HG03521 (cell line): ENCODE data around the gene CFAP210.
"Not testable (repeated sequence)": the region's sequence is repeated elsewhere in the genome, so short reads cannot be mapped to it uniquely, and the experiment has no call there.

ENCODE experiments used
- ATAC-seq: cut with Tn5 transposase; IDR thresholded peaks from one replicate; pipeline ENCODE4 v1.9.1; 2021; ENCODE audit warnings: mild to moderate bottlenecking, moderate library complexity; ENCODE audit not compliant: unreplicated experiment

Gene CFAP210

DNA sequence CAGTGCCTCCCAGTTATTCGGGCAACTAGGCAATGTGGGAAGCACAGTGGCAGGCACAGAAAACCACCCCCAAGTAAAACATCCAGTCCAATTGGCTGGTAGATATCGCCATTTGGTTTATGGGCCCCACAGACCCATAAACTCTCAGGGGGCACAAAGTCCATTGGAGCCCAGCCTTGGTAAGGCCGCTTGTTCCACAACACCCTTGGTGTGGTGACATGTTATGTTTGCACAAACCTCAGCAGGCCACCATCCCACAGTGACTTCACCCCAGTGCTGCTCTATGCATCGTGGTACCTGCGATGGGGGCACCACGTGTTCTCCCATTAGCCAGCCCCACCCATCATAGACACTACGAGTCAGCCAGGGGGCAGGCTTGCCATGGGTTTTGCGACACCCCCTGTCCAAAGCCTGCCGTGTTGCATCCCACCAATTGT lies 18.6 kb upstream of the CFAP210 start:
- no peak for ATAC-seq

DNA sequence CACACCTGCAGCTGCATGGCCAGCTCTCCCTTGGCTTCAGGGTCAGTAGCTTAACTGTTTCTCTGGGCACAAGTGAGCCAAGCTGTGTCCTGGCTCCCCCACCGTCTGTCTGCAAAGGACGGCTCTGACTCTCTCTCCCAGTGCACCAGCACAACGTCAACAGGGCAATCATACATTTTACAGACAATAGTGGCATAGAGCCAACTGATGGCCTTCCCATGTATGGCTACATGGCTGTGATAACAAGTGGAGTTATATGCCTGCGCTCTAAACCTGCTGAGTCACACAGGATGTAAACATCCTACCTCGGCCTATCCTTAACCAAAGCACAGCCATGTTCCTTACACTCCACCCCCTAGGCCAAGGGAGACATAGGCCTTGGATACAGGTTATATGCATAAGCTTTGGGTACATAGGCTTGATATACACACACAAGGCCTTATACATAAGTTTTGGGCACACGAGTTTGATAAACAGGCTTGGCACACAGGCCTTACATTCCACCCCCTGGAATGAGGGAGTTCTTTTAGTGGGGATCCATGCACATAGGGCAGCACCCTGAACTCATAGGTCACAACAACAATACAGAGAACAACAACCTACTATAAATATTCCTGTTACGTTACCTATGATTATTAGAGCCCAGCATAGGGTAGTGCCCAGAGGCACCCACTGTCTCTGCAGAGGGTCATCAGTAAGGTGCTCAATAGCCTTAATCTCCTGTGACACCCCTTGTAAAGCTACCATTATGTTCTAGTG lies 17.7 kb upstream of the CFAP210 start:
- no peak for ATAC-seq

DNA sequence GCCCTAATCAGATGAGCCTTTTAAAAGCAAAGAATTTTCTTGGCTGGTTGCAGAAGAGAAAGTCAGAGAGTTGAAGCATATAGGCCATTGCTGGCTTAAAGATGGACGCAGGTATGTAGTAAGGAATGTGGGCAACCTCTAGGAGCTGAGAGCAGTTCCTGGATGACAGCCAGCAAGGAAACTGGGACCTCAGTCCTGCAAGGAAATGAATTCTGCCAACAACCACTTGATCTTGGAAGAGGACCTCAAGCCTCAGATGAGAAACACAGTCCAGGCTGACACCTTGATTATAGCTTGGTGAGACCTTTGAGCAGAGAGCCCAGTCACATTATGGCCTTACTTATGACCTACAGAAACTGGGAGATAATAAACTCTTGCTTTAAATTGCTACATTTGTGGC lies 15.8 kb upstream of the CFAP210 start:
- ATAC-seq, result no peak

DNA sequence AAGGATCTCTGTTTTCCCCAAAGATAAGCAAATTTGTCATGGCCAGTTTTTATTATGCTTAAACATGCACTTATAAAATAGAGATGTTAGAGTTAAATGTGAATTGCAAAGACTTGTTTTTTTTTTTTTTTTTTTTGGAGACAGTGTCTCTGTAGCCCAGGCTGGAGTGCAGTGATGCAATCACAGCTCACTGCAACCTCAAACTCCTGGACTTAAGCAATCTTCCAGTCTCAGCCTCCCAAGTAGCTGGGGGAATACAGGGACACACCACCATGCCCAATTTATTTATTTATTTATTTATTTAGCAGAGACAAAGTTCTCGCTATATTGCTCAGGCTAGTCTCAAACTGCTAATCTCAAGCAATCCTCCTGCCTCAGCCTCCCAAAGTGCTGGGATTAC lies 15.1 kb upstream of the CFAP210 start:
- no peak for ATAC-seq

DNA sequence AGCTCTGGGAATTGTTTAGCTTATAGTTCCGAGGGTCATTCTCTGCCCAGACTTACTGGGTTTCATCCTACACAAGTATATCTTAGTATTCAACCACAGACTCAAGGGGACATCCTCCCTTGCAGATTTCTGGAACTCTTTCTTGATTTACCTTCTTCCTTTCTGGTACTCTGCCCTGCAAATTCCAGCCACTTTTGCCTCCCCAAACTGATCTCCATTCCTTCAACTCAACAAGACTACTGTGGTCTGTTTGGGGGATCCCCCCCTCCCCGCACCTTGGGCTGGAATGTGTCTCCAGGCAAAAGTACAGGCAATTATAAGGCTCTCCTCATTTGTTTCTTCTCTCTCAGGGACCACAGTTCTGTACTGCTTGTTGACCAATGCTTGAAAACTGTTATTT lies 13.4 kb upstream of the CFAP210 start:
- no peak for ATAC-seq

DNA sequence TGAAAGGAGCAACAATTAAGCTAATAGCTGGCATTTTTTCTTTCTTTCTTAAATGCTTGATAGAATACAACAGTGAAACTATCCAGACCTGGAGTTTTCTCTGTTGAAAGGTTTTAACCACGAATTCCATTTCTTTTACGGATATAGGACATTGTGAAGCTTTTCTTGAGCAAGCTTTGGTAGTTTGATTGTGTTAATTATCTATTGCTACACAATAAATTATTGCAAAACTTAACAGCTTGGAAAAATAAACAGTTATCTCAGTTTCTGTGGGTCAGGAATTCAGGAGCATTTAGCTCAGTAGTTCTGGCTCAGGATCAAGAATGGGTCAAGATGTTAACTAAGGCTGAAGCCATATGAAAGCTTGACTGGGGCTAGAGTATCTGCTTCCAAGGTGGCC lies 11.7 kb upstream of the CFAP210 start:
- ATAC-seq, result no peak

DNA sequence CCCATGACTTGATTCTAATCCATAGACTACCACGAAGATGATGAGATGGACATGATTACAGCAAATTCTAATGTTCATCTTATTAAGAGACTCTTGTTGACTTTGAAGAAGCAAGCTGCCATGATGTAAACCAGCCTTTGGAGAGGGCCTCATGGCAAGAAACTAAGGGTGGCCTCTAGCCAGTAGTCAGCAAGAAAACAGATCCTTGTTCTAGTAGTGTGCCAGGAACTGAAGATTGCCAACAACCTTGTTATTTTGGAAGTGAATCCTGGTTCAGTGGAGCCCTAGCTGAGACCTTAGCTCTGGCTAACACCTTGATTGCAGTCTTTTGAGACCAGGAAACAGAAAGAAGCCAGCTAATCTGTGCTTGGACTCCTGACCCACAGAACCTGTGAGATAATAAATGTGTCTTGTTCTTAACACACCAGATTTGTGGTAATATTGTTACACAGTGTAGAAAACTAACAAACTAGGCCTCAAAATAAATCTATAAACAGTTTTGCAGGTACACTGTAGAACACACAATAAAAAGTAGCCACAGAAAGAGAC lies 10.0 kb upstream of the CFAP210 start:
- no peak for ATAC-seq

DNA sequence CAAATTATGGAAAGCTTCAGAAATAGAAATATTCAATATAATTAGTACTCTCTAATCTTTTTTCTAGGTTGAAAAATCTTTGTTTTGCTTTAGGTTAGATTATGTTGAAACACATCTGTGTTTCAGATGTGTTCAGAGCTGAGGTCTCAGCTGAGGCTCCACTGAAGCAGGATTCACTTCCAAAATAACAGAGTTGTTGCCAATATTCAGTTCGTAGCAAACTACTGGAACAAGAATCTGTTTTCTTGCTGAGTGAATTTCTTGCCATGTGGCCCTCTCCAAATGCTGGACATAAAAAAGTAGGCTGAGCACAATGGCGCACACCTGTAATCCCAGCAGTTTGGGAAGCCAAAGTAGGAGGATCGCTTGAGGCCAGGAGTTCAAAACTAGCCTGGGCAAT lies 8.8 kb upstream of the CFAP210 start:
- ATAC-seq, result no peak

DNA sequence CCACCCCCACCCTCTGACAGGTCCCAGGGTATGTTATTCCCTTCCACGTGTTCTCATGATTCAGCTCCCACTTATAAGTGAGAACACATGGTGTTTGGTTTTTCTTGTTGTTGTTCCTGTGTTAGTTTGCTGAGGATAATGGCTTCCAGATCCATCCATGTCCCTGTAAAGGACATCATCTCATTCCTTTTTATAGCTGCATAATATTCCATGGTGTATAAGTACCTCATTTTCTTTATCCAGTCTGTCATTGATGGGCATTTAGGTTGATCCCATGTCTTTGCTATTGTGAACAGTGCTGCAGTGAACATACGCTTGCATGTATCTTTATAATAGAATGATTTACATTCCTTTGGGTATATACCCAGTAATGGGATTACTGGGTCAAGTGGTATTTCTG lies 5.0 kb upstream of the CFAP210 start:
- not testable (repeated sequence) for ATAC-seq

DNA sequence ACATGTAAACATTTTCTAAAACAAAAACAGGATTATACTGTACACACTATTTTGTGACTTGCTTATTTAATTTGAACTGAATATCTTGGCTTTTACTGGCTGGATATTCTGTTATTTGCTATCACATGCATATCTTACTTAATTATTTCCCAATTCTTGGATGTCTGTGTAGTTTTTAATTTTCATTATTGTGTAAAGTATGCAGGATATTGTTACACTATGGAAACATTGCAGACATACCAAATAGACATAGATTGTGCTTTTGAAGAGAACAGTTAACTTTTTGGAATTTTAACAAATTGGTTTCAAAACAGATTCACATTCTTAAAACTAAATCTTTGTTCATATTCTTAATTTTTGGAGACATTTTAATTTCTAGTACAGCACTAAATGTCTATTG lies 2.2 kb upstream of the CFAP210 start:
- ATAC-seq, result no peak

DNA sequence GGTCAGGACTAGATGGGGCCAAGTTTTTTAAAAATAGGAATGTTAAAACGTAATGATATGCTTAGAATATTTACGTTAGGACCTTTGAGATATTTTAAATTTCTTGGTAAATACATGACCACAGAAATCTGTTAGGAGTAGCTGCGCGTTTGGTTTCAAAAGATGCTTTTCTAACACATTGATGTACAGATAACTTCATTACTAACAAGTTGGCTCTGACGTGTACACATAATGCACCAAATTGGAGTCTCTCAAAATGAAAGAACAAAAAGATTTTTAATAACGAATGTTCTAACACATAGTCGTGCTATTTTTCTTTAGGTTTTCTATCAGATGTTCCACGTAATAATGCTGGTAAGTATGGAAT lies 672 bp upstream of the CFAP210 start:
- ATAC-seq, result no peak

DNA sequence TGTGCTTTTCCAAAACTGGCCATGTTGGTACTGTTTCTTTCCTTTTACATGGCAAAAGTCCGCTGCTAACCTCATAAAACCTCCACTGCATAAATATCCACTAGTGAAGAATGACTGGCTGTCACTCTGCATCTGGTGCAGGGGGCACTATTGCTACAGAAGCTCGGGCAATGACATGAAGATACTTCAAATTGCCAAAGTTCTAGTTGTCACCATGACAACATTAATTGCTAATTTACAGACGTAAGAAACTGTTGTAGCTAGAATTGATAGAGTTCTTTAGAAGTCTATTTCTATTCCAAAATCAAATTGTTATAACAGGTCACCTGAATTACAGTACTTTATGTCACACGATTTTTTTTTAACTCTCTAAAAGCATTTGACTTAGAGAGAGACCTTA lies 845 bp downstream of the CFAP210 start:
- ATAC-seq, result no peak

DNA sequence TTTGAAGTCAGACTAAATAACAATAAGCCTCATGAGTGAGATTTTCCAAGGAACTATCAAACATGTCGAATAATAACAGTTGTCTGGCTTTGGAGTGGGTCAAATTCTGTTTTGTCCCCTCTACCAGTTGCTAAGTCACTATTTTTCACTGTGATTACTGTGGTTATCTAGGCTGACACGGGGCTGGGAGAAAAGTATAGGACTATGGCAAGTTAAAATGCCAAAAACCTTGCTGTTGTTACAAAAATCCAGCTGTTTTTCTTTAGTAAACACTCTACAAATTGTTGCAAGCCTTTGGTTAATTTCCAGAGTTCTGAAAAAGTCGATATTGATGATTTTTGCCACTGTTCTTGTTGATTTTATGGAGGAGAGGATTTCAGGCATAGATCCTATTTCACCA lies 1.5 kb downstream of the CFAP210 start:
- no peak for ATAC-seq

DNA sequence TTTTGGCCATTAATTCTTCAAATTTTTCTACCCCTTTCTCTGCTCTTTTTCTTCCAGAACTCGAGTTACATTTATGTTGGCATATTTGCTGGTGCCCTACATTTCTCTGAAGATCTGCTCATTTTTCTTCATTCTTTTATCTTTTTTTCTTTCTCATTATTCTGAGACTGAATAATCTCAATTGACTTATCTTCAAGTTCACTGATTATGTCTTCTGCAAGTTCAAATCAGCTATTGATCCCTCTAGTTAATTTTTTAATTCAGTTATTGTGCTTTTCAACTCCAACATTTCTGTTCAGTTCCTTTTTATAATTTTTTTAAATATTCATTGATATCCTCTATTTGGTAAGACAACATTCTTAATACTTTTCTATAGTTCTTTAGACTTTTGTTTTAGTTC lies 3.2 kb downstream of the CFAP210 start:
- no peak for ATAC-seq

DNA sequence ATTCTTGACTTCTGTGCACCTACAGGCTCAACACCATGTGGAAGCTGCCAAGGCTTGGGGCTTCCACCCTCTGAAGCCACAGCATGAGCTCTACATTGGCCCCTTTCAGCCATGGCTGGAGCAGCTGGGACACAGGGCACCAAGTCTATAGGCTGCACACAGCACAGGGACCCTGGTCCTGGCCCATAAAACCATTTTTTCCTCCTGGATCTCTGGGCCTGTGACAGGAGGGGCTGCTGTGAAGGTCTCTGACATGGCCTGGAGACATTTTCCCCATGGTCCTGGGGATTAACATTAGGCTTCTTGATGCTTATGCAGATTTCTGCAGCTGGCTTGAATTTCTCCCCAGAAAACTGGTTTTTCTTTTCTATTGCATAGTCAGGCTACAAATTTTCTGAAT lies 6.3 kb downstream of the CFAP210 start:
- ATAC-seq, result not testable (repeated sequence)

DNA sequence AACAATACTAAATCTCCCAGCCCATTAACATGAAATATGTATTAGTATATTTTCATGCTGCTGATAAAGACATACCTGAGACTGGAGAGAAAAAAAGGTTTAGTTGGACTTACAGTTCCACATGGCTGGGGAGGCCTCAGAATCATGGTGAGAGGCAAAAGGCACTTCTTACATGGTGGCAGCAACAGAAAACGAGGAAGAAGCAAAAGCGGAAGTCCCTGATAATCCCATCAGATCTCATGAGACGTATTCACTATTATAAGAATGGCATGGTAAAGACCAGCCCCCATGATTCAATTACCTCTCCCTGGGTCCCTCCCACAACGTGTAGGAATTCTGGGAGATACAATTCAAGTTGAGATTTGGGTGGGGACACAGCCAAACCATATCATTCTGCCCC lies 7.4 kb downstream of the CFAP210 start:
- ATAC-seq, result not testable (repeated sequence)

DNA sequence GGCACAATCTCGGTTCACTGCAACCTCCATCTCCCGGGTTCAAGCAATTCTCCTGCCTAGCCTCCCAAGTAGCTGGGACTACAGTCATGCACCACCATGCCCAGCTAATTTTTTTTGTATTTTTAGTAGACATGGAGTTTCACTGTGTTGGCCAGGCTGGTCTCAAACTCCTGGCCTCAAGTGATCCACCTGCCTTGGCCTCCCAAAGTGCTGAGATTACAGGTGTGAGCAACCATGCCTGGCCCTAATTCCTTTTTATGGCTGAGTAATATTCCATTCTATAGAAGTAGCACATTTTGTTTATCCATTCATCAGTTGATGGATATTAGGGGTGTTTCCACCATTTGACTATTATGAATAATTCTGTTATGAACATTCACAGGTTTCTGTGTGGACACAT lies 9.5 kb downstream of the CFAP210 start:
- ATAC-seq, result not testable (repeated sequence)

DNA sequence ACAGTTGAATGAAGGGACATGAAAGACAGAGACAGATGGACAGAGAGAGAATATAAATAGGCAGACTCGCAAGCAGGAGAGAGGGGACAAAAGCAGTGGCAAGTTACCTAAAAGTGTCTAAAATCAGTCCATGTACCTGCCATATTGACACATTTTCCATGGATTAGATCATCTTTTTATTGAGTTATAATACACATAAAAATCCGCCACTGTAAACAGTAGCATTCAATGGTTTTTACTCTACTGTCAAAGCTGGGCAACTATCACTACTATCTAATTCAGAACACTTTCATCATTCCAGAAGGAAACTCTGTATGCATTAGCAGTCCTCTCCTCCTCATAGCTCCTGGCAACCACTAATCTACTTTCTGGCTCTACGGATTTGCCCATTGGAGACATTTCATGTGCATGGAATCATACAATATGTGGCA lies 10.1 kb downstream of the CFAP210 start:
- ATAC-seq, result no peak

DNA sequence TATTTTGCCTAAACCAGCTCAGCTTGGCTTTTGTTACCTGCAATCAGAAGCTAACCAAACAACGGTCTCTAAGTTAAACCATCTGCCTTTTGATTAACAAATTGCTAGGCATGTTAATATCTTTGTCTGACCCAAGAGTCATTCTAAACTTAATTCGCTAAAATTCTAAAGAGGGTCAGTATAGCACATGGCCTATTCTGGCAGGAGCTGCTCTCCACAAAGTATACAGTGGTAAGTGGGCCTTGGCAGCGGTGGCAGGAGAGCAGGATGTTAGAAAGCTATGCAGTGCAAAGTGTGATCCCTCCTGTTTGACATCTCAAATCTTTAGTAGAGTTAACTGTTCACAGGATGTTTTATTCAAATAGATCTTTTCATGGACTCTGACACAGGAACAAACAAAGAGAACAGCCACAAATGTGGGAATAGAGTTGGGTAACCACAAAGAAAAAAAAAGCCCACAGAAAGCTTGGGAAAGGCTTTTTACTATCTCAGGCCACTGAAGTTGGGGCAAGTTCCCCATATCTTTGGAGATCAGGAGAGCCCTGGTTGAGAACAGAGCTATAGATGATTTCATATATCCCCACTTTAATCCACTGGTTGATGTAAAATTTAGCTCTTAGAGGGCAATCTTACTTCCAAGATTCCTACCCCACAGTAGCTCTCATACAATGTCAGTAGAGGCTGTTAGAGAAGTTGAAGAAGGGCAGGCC lies 10.6 kb downstream of the CFAP210 start:
- no peak for ATAC-seq

DNA sequence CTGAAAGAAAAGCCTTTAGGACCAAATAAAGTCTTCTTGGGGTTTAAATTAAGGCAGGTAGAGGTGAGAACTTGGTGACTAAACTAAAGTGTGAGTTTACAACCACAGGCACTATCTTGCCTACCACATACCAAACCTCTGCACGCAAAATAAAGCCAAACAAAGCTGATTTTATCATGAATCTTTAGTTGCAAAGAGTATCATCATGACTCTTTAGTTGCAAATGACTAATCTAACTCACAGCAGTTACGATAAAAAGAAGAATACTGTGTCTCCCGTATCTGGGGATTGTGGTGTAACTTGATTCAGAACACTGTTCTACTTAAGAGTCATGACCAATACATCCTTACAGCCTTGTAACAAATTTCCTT lies 11.2 kb downstream of the CFAP210 start:
- ATAC-seq, result no peak

DNA sequence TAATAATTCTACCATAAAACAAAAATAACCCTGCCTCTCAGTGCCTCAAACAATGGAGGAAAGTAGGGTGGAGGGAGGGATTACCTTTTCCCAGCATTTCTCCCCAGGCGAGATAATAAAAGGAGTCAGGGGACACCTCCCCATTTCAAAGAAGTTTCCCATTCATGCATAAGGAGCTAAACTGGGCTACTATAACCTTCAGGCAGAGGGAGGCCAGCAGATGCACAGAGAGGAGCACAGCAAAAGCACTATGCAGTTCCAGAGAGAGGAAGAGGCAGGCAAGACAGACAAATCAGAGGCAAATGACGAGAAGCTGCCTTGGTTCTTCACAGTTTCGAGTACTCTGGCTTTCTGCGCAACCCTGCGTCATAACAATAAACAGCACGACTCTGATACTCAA lies 17.4 kb downstream of the CFAP210 start:
- ATAC-seq, result no peak

DNA sequence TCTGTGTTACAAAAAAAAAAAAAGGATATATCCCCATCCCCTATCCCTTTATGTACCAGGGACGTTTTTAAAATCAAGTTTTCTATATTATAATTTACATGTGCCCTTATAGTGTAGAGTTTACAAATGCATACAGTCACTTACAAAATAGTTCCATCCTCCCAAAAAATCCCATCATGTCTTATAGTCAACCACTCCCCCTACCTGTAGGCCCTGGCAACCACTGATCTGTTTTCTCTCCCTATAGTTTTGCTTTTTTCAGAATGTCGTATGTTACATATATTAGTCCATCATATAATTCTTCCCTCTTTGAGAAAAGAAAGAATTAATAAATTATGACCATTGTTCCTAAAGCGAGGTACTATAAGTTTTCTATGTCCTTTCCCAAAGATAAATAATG lies 17.8 kb downstream of the CFAP210 start:
- ATAC-seq, result no peak
